Kidney capillary endothelial cell (primary cell): ENCODE measurements around the gene FGB.
"Not testable (repeated sequence)": the region's sequence is repeated elsewhere in the genome, so short reads cannot be mapped to it uniquely, and the experiment has no call there.

Experiments used
- DNase-seq: peaks from one replicate; pipeline ENCODE4 v3.0.0-alpha.2; 2018; ENCODE audit warnings: low spot score

Gene FGB

DNA sequence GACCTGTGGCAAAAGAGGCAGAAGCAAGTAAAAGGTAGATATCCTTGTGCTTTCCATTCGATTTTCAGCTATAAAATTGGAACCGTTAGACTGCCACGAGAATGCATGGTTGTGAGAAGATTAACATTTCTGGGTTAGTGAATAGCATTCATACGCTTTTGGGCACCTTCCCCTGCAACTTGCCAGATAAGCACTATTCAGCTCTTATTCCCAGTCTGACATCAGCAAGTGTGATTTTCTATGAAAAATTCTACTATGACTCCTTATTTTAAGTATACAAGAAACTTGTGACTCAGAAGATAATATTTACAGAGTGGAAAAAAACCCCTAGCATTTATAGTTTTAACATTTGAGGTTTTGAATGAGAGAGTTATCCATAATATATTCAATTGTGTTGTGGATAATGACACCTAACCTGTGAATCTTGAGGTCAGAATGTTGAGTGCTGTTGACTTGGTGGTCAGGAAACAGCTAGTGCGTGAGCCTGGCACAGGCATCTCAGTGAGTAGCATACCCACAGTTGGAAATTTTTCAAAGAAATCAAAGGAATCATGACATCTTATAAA is 3.9 kb downstream of the FGB start:
- no peak for DNase-seq

GRCh38 chr4:154569028-154569427 is 6.2 kb downstream of the FGB start:
- DNase-seq = no peak

DNA sequence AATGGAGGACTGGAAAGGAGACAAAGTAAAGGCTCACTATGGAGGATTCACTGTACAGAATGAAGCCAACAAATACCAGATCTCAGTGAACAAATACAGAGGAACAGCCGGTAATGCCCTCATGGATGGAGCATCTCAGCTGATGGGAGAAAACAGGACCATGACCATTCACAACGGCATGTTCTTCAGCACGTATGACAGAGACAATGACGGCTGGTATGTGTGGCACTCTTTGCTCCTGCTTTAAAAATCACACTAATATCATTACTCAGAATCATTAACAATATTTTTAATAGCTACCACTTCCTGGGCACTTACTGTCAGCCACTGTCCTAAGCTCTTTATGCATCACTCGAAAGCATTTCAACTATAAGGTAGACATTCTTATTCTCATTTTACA is 6.8 kb downstream of the FGB start:
- no peak for DNase-seq

DNA sequence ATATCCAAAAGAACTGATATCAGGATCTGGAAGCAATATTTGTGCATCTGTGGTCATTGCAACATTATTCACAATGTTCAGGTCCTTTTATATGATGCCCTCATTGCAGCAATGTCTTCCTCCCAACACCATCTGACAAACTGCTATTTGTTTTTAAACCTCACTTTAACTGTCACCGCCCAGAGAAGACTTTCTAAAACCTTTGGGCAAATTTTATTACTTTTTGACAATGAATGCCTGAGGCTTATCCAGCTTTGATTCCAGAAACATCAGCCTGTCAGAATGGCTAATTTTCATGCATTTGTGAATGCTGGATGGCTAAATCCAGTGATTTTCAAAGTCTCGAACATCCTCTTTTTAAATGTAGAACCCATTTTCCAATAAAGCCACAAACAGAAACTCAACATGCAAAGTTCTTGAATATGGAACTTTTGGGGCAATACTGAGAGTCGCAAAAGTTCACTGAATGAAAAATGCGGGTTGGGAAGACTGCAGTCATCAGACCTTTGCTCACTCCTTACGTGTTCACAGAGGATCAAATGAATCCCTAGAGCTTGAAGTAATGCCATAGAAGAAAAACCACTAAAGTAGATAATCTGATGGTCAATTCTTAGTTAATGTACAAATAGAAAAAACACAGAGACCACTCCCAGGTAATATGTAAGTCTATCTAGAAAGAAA is 10.5 kb downstream of the FGB start:
- no peak for DNase-seq

- no peak for DNase-seq
These were observed 11.5 kb downstream of the FGB start for GRCh38 chr4:154574311-154574710.

DNA sequence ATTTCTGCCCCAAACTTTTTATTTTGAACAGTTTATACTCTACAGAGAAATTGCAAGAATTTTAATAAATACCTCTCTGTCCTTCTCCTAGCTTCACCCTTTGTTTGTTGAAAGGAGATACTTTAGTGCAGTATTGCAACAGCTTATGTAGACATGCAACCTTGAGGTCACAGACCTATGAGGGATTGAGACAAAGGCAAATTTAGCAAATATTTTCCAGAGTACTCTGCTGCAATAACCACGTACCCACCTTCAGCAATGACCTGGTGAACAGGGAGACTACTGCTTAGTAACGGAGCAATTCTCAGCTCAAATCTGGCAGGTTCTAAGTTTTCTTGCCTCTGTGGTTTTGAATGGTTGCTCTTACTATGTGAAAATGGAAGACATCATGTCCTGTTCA is 14.5 kb downstream of the FGB start:
- DNase-seq = no peak

DNA sequence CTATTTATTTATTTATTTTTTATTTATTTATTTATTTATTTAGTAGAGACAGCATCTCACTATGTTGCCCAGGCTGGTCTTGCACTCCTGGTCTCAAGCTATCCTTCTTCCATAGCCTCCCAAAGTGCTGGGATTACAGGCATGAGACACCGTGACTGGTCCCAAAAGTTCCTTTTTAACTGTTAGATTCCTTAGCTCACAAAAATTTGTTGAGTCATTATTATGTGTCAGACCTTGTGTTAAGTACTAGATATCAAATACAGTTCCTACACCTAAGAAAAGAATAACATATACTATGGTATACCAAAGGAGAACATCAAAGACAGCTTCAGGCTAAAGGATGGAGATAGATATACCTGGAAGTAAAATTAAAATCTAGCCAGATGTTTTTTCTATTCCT is 16.1 kb downstream of the FGB start:
- DNase-seq = no peak

DNA sequence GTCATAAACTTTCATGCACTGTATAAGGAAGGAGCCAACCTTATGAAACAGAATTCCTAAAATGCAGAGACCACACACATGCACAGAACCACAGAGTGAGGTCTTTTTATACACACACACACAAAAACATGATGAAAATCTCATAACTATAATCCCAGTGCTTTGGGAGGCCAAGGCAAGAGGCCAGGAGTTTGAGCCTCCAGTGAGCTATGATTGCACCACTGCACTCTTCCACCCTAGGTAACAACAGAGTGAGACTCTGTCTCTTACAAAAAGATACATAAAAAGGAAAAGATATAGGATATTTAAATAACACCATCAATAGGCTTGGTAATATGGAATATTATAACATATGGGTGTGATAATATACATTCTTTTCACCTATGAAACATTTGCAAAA is 17.1 kb downstream of the FGB start:
- DNase-seq = no peak

DNA sequence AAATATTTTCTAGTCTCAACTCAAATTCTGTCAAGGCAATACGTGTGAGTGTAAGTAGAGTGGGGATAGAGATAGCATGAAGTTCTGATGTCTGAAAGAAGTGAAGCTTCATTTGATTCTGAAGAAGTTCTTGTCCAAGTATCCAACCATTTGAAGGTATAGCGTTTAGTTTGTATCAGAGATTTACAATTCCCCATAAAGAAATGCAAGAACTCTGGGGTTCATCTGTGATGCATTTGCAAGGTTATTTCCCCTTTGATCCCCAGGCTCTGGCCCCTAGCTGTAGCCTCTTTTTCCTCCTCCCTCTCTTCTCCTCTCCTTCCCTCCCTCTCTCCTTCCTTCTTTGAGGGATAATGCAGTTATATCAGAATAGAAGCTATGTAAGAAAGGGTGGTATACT is 19.9 kb downstream of the FGB start:
- no peak for DNase-seq

DNA sequence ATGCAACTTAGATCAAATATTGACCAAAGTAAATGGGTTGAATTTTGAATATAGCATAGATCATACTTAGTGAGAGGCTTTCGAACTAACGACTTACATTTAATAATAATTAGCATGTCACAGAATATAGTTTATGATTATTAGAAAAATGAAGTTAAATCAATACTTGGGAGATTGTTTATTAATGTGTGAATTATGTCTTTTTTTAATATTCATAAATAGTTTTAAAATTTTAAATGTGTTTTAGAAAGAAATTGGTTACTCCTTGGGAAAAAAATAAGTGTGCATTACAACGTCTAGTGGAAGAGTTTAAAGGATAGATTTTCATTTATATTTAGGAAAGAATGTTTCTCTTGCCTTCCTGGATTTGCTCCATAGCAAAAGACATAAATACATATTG is 20.4 kb downstream of the FGB start:
- DNase-seq = no peak

GRCh38 chr4:154583677-154584076 is 20.9 kb downstream of the FGB start:
- DNase-seq = no peak

- DNase-seq = no peak
These were observed 21.4 kb downstream of the FGB start for GRCh38 chr4:154584259-154584658.

- DNase-seq = no peak
These were observed 22.7 kb downstream of the FGB start for GRCh38 chr4:154585369-154586018.

DNA sequence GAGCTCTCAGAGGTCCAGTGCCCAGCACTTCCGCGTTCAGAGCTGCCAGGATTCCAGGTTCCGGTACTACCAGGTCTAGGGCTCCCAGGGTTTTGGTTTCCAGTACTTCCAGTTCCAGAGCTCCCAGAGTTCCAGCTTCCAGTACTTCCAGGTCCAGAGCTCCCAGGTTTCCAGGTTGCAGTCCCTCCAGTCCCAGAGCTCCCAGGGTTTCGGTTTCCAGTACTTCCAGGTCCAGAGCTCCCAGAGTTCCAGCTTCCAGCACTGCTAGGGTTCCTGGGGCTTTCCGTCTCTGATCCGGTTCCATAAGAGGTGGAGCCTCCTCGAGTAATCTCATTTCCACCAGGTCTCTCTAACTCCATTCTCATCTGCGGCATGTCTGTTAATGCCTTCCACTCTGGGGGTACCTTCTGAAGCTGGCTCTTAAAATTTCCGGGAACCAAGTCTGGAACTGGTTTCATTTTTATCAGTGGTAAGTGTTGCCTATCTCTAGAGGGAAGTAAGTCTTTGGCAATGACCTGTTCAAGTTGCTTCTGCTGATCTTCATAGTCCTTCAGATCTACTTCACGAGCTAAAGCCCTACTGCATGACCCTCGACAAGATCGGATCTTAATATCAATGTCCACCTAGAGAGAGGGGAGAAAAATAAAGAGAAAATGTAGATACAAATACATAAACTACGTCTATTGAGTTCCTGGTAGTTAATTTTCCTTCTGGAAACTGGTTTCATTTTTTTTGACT is 23.7 kb downstream of the FGB start:
- DNase-seq = no peak

- DNase-seq = no peak
These were observed 25.4 kb downstream of the FGB start for GRCh38 chr4:154588198-154588597.

- no peak for DNase-seq
These were observed 26.7 kb downstream of the FGB start for GRCh38 chr4:154589296-154590197.

DNA sequence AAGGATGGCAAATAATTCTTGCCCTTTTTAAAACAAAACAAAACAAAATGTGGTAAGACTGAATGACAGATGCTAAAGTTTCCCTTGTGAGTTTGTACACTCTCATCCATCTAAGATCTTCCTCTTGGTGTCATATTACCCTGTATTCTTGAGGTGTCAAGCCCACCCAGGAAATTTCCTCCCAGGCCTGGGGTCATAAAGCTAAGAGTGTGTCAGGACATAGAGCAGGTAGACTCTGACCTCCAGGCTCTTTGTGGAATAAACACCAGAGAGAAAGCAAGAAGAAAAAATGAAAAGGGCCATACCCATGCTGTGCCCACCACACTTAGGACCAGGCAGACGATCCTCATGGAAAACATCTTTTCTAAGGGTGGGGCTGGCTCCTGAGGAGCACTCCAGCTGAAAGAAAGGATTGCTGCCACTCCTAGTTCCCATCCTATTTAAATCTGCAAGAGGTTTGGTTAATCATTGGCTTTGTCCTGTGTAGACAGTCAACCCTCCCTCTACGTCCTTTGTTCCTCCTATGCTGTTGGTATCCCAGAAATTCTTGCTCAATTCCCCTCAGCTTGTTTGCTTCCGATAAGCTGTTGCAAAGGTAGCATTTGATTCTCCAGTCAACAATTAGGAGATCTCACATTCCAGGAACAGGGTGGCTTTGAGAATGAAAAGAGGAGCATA is 27.7 kb downstream of the FGB start, which contains the start of gene FGA:
Gene FGA (minus strand): TSS at position 414 of the 678 bp plus-strand sequence. CDS start 55 bp downstream, at position 359.
- no peak for DNase-seq

- no peak for DNase-seq
These were observed 29.1 kb downstream of the FGB start for GRCh38 chr4:154591890-154592289.

DNA sequence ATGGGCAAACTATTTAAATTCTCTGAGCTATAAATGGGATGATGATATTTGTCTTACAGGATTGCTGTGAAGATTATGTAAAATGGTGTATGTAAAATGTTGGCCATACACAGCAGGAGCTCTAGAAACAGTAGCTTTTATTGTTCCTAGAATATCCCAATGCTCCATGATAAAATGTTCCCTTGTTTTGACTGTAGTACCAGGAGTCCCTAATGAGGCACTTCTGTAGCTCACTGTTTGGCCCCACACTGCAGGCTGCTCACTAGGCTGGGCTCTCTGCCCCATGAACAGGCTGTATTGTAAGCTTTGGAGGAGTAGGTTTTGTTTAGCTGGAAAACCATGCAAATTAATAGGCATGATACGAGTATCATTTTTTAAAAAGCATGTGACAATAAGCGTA is 31.1 kb downstream of the FGB start:
- DNase-seq = no peak

DNA sequence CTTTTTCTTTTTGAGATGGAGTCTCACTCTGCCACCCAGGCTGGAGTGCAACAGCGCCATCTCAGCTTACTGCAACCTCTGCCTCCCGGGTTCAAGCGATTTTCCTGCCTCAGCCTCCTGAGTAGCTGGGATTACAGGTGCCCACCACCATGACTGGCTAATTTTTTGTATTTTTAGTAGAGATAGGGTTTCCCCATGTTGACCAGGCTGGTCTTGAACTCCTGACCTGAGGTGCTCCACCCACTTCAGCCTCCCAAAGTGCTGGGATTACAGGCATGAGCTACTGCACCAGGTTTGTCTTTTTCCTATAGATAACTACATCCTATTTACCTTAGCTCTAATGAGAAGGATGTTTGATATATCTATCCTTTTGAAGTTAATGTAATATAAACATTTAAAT is 31.5 kb downstream of the FGB start:
- not testable (repeated sequence) for DNase-seq

DNA sequence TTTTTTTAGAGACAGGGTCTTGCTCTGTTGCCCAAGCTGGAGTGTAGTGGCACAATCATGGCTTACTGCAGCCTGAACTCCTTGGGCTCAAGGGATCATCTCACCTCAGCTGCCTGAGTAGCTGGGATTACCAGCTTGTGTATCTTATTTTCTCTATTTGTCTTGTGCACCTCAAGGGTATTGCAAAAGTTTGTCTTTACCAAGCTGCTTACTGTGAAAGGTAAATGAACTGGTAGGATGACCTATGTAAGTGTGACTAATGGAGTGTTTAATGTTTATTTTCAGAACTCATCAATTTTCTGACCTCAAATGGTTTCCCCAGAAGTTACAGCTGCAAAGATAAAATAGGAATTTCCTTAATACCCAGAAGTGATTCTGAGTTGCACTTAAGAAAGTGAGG is 33.0 kb downstream of the FGB start:
- no peak for DNase-seq
